Testis (tissue), 3 donors: Measurements from ENCODE around the gene SPATA25. TPM values are rescaled to one million over a fixed set of nuclear protein-coding genes. Genes with fewer than 3 reads are reported as not detected.

Source experiments
- DNase-seq: peaks from one replicate; pipeline ENCODE4 v3.0.0-alpha.2; 2019
- H3K27ac ChIP-seq, 2 donors: fragments of 200-600 bp; sonication (generic); one replicate each; pipeline ENCODE4 v1.5.1; 2019
- H3K27me3 ChIP-seq: fragments of 200-600 bp; sonication (generic); one replicate; pipeline ENCODE4 v1.5.1; 2019
- H3K36me3 ChIP-seq: fragments of 200-600 bp; sonication (generic); one replicate; pipeline ENCODE4 v1.5.1; 2017; ENCODE audit warnings: low read depth; ENCODE audit errors: missing control alignments
- H3K4me1 ChIP-seq: fragments of 200-600 bp; sonication (generic); one replicate; pipeline ENCODE4 v1.5.1; 2019
- H3K4me3 ChIP-seq, 2 donors: fragments of 200-600 bp; sonication (generic); one replicate each; pipeline ENCODE4 v1.5.1; 2017 to 2019
- H3K9me3 ChIP-seq: fragments of 200-600 bp; sonication (generic); one replicate; pipeline ENCODE4 v1.5.1; 2017
- CTCF ChIP-seq, 3 experiments: fragments of 450-650 bp in 2 of 3; fragments of 200-600 bp in 1 of 3; sonication (generic) in 1 of 3; IDR thresholded peaks; one replicate each; pipeline ENCODE4 v1.5.1; 2016 to 2019; ENCODE audit warnings: antibody characterized with exemption in 3 of 3, mild to moderate bottlenecking in 2 of 3, moderate library complexity in 1 of 3
- POLR2A ChIP-seq: fragments of 450-650 bp; IDR thresholded peaks from one replicate; pipeline ENCODE4 v1.6.1; 2017; ENCODE audit warnings: antibody characterized with exemption, mild to moderate bottlenecking, moderate library complexity
- WGBS, 2 donors: methylation state at CpG; one replicate each; pipeline ENCODE4 v1.1.5; 2018; 5-methylcytosine and 5-hydroxymethylcytosine counted together
- intact Hi-C: fragments of 100-400 bp; cut with DNase I; formaldehyde crosslinking; loops from one replicate; pipeline ENCODE4 v1.15.1; 2023; ENCODE audit warnings: low total_unique reads
- polyA plus RNA-seq: library from polyadenylated mRNA; stranded (reverse); fragments of 350-450 nt; fragmentation: Illumina TruSeq; extraction: RNeasy Lipid Tissue Mini Kit (QIAGEN cat#74804); gene quantifications from one replicate; pipeline ENCODE4 v1.2.3, GENCODE V29; 2014; ENCODE audit warnings: low read depth, low replicate concordance; ENCODE audit not compliant: insufficient read depth
- total RNA-seq, 2 donors: library from RNA; depleted of rRNA; stranded (reverse); fragments of >200 nt; gene quantifications; one replicate each; pipeline ENCODE4 v1.2.3, GENCODE V29; 2016

Gene SPATA25
- total and polyA plus RNA-seq, 3 donors from 2014 or later = 14.9 to 59.4 (median 26.0) TPM

GRCh38 chr20:45851501-45851900 lies 35.9 kb downstream of the SPATA25 start:
- no peaks in the 10 kb centered on the region for H3K27me3 ChIP-seq
- no peaks in the 10 kb centered on the region for H3K36me3 ChIP-seq
- intact Hi-C loops = no loop called here
- no peaks in the 10 kb centered on the region for H3K9me3 ChIP-seq
- no peak for DNase-seq
- H3K27ac ChIP-seq = peak overlapping the region in 1 of 2 donors; percentile 62
- TF ChIP-seq CTCF (IDR thresholded peaks at IDR 0.05) (no peak), POLR2A (no peak)
- H3K4me1 ChIP-seq = peaks cover 24% of the 10 kb centered on the region
- H3K4me3 ChIP-seq = no peak overlapping the region

- 63 to 83% methylated on average over 1 of the region's 1 CpG for WGBS, 2 donors
- Histone ChIP-seq H3K36me3 (no peaks in the 10 kb centered on the region), H3K4me3 (no peak overlapping the region), H3K27me3 (no peaks in the 10 kb centered on the region), H3K9me3 (no peaks in the 10 kb centered on the region), H3K27ac (peak overlapping the region in 1 of 2 donors; percentile 62), H3K4me1 (peaks cover 22% of the 10 kb centered on the region)
- no peak for TF ChIP-seq POLR2A
- TF ChIP-seq CTCF (IDR thresholded peaks at IDR 0.05) = no peak
- DNase-seq = peak; percentile 62
- intact Hi-C loops = no loop called here
Measured at GRCh38 chr20:45850926-45851325, 36.5 kb downstream of the SPATA25 start.

DNA sequence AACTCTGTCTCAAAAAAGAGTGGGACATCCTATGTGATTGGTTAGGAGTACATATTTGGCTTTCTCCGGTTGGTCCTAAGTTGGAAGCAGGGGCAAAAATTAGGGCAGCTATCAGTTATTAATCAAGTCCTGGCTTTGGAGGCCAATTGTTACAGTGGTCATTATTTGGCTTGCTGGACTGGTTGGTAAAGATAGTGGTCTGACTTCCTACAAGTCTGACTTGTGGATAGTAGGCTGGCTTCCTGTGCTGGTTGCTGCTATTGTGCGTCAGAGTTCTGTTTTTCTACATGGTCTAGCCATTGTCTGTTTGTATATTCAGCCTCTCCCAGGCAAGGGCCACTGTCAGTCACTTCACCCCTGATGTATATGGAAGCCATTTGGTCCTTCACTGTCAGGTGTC lies 37.2 kb downstream of the SPATA25 start:
- no peaks in the 10 kb centered on the region for H3K27me3 ChIP-seq
- H3K4me1 ChIP-seq = peaks cover 15% of the 10 kb centered on the region
- no peak for TF ChIP-seq CTCF (IDR thresholded peaks at IDR 0.05)
- no peak for TF ChIP-seq POLR2A
- H3K9me3 ChIP-seq = no peaks in the 10 kb centered on the region
- 85 to 96% methylated on average over 2 of the region's 2 CpGs for WGBS, 2 donors
- H3K27ac ChIP-seq = no peak overlapping the region
- no peak for DNase-seq
- H3K36me3 ChIP-seq = no peaks in the 10 kb centered on the region
- intact Hi-C loops = no loop called here
- H3K4me3 ChIP-seq = no peak overlapping the region

- DNase-seq = no peak
- TF ChIP-seq POLR2A (no peak), CTCF (IDR thresholded peaks at IDR 0.05) (no peak)
- H3K27me3 ChIP-seq = no peaks in the 10 kb centered on the region
- H3K27ac ChIP-seq = no peak overlapping the region
- 93 to 94% methylated on average over 8 of the region's 8 CpGs for WGBS, 2 donors
- H3K4me3 ChIP-seq = no peak overlapping the region
- H3K36me3 ChIP-seq = no peaks in the 10 kb centered on the region
- intact Hi-C loops = no loop called here
- H3K9me3 ChIP-seq = no peaks in the 10 kb centered on the region
- H3K4me1 ChIP-seq = peaks cover 15% of the 10 kb centered on the region
Measured at GRCh38 chr20:45848969-45849582, 38.3 kb downstream of the SPATA25 start.

DNA sequence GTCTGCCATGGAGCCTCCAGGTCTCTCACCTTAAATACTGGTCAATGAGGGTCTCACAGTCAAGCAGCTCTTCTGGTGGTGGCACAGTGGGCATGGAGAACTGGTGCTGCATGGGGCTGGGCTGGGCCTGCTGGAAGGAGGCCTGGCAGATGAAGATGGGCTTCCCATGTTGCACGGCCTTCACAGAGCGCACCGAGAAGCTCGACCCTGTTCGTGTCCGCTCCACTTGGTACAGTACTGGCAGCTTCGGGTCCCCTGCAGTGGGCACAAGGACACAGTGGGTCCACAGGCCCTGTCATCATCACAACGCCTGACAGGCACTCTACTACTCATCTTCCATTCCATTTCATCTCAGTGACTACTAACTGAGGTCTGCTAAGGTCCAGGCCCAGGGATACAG lies 39.0 kb downstream of the SPATA25 start:
- Histone ChIP-seq H3K36me3 (no peaks in the 10 kb centered on the region), H3K27ac (no peak overlapping the region), H3K4me3 (no peak overlapping the region), H3K27me3 (no peaks in the 10 kb centered on the region), H3K4me1 (peaks cover 15% of the 10 kb centered on the region), H3K9me3 (no peaks in the 10 kb centered on the region)
- no peak for DNase-seq
- TF ChIP-seq CTCF (IDR thresholded peaks at IDR 0.05) = no peak
- no peak for TF ChIP-seq POLR2A
- intact Hi-C loops = no loop called here
- 80 to 97% methylated on average over 2 to 8 of the region's 8 CpGs for WGBS, 2 donors
